GM23248 (cell line): ENCODE data around the gene PDLIM7.

Experiments used
- EZH2 ChIP-seq: fragments of 200-600 bp; sonication (generic); IDR thresholded peaks from 2 replicates; pipeline ENCODE4 v1.6.1; 2018; ENCODE audit warnings: antibody characterized with exemption, mild to moderate bottlenecking; ENCODE audit not compliant: insufficient read depth, poor library complexity, severe bottlenecking
- EZH2phosphoT487 ChIP-seq: fragments of 200-600 bp; sonication (generic); IDR thresholded peaks from 2 replicates; pipeline ENCODE4 v1.6.1; 2018; ENCODE audit warnings: antibody characterized with exemption, moderate library complexity, mild to moderate bottlenecking, low read depth; ENCODE audit not compliant: insufficient read depth

DNA sequence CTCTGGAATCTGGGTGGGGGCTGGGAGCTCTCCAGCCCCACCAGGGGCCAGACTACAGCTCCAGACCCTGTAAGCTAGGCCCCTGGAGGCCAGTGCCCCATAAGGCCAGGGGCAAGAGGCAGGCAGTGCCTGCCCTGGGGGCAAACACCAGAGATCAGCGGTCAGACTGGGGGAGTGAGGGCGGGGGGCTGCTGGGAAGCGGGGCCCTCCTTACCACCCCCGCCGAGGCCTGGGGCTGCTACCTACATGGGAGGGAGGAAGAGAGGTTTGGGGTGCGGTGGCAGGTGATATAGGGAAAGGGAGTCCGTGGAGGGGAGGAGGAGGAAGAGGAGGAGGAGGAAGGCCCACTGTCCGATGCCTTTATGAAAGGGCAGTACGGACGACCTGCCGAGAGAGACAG, 38.0 kb downstream of the PDLIM7 start:
- TF ChIP-seq EZH2, result no peak
- TF ChIP-seq EZH2phosphoT487, result no peak
